ENCODE measurements around the gene POU2AF1. TPM values are rescaled to one million over a fixed set of nuclear protein-coding genes. Genes with fewer than 3 reads are reported as not detected.
"Not testable (repeated sequence)": the region's sequence is repeated elsewhere in the genome, so short reads cannot be mapped to it uniquely, and the experiment has no call there.

Gene POU2AF1
- polyA plus RNA-seq, 4 donors: 0.59 to 1.5 (median 0.92) TPM

DNA sequence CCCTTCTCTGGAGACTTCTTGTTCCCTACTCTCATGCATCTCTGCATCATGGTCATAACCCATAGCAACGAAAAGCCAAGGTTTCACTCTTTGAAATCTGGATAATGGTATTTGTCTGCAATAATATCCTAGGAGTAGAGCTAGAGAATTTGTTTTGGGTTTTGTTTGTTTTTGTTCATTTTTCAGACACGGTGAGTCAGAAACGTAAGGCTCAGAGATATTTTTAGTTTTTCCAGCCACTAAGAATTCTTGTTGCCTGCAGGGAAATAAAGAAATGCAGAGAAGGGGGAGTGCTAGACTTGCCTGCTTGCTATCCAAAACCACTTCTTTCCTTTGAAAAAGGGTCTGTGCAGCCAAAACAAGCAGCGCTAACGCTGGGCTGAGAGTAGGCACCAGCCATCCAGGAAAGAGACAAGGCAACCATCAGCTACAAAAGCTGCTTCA, 54.8 kb downstream of the POU2AF1 start:
- no peak for DNase-seq (ENCODE audit: low read depth in 4 of 4, low spot score in 2 of 4)

- no peak for DNase-seq (ENCODE audit: low read depth in 4 of 4, low spot score in 2 of 4)
Measured at GRCh38 chr11:111322534-111322933, 56.5 kb downstream of the POU2AF1 start.

GRCh38 chr11:111320728-111321568, 58.1 kb downstream of the POU2AF1 start:
- DNase-seq (ENCODE audit: low read depth in 4 of 4, low spot score in 2 of 4): no peak

GRCh38 chr11:111320199-111320598, 58.9 kb downstream of the POU2AF1 start:
- not testable (repeated sequence) for DNase-seq (ENCODE audit: low read depth in 4 of 4, low spot score in 2 of 4)

GRCh38 chr11:111319296-111319695, 59.8 kb downstream of the POU2AF1 start:
- DNase-seq (ENCODE audit: low read depth in 4 of 4, low spot score in 2 of 4): no peak

GRCh38 chr11:111312076-111312475, 67.0 kb downstream of the POU2AF1 start:
- no peak for DNase-seq (ENCODE audit: low read depth in 4 of 4, low spot score in 2 of 4)

DNA sequence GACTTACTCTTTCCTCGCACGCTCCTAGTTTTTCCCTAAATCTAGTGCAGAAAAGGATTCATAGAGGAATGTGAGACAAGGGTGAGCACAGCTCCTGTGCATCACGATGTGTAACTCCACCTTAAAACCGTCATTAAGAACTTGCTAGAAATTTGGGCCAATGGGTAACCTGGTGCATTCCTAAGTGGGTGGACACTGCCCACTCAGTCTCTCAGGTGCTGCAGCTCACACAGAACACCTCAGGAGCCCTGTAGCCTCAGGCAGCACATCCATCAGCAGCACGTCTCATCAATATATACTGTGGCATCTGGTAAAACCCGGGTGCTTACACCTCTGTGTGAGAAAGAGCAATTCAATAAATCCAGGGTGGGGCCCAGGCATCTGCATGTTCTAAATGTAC, 68.4 kb downstream of the POU2AF1 start:
- no peak for DNase-seq (ENCODE audit: low read depth in 4 of 4, low spot score in 2 of 4)

DNA sequence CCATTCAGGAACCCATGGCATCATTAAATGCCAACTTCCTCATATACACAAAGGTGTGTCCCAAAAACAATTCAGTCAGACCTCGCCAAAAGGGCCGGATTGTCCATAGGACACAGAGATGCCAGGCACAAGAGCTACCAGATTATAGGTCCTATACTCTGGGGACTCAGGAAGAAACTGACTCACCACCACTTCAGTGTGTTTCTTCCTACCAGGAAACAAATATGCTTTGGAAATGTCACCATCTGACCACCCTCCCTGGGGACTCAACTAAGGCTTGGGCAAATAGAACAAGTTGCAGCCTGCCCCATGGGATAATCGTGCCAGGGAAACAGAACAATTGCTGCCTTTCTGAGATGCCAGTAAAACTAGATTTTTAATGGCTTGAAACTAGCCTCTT, 69.0 kb downstream of the POU2AF1 start:
- DNase-seq (ENCODE audit: low read depth in 4 of 4, low spot score in 2 of 4): no peak

DNA sequence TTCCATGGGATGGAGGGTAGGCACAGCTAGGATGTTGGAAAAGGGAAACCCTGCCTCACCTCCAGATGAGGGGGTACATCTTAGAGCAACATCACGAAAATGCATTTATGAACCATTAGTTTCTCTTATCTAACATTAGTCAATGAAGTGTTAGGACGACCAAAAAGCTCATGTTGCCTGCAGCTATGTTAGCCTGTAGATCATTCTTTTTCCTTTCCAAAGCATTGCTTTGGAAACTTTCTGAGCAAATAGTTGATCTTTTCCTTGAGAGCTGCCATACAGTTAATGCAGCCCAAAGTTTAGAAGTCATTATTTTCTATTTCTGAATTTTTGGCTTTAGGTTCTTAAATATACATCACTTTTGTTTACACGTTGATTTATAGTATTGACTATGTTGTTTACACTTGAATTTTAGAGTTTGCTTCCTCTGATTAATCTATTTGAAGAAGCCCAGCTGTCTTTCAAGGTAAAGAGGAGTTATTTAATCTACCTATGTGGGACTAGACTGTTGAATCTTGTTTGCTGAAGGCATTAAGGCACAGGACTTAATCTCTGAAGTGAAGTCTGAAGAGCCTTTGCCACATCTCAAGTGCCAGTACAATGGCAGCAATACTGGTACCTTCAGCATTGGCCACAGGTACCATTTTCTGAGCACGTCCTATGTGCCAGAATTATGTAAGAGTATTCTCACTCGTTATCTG, 69.7 kb downstream of the POU2AF1 start:
- DNase-seq (ENCODE audit: low read depth in 4 of 4, low spot score in 2 of 4): no peak

- DNase-seq (ENCODE audit: low read depth in 4 of 4, low spot score in 2 of 4): no peak
Measured at GRCh38 chr11:111308140-111308539, 70.9 kb downstream of the POU2AF1 start.

DNA sequence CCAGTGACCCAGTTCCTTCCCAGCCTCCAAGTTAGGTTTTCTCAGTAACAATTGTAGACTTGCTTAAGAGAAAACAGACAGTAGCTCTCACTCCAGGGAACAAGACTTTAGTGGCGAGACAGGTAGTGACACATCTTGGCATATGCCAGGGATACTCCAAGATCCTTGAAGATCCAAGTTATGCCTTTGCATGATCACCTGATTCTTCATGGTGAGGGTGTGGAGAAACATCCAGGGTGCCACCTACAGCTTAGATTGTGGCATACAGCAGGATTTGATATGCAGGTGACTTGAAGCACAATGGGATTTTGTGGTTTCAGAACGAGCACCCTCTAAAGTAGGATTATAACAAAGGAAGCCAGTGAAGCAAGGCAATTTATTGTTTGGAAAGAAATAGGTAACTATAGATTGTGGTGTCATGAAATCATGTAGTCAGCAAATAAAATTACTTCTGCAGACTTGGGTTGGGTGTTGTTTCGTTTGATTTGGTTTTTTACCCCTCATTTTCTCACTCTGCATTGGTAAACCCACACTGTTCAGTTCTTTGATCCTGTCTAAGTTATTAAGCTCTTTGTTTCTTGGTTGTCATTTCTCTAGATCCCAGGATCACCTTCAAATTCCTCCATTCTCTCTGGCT, 71.5 kb downstream of the POU2AF1 start:
- no peak for DNase-seq (ENCODE audit: low read depth in 4 of 4, low spot score in 2 of 4)

GRCh38 chr11:111306321-111306720, 72.8 kb downstream of the POU2AF1 start:
- DNase-seq (ENCODE audit: low read depth in 4 of 4, low spot score in 2 of 4): no peak

DNA sequence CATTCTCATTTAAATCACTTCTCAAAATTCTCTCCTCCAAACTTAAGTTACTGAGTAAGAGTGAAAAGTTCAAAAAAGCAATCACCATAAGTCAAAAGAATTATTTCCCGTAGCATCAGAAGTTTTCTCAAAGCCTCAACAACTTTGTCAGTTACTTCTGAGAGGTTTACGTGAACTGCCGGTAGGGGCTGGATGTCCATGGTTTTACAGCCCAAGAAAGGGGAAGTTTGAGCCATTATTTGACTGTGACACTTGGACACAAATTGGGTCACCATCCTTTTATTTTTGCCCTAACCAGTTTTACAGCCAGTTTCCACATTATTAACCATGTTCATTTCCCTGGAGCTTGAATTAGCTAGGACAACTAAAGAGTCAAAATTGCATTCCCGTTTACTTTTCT, 73.2 kb downstream of the POU2AF1 start:
- DNase-seq (ENCODE audit: low read depth in 4 of 4, low spot score in 2 of 4): no peak

GRCh38 chr11:111305162-111305802, 73.8 kb downstream of the POU2AF1 start:
- DNase-seq (ENCODE audit: low read depth in 4 of 4, low spot score in 2 of 4): no peak

DNA sequence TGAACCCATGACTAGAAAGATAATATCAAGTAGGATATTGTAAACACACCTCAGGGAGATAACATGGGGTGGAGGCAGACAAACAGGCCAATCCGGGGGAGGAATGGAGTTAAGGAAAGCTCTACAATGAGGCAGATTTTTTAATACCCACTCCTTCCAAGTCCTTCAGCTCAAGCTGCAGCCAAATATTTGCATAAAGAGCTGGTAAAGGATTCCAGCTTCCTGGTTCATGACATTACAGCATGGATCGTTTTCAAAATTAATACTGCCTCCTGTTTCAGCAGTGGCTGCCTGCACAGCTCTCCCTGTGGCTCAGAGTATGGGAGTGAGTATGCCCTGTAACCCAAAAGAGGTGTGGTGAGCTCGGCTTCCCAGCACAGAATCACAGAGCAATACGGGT, 75.6 kb downstream of the POU2AF1 start:
- DNase-seq (ENCODE audit: low read depth in 4 of 4, low spot score in 2 of 4): no peak

- DNase-seq (ENCODE audit: low read depth in 4 of 4, low spot score in 2 of 4): no peak
Measured at GRCh38 chr11:111302298-111302697, 76.8 kb downstream of the POU2AF1 start.

Other genes starting within 250 kb of the POU2AF1 start
- gene POU2AF2, start 133.6 kb downstream of the POU2AF1 start, polyA plus RNA-seq (ENCODE audit: insufficient read length in 4 of 4): not detected
- 1 to 10 TPM; 7.0 to 9.2 (median 7.6) TPM for gene POU2AF3, start 80.7 kb downstream of the POU2AF1 start, polyA plus RNA-seq (ENCODE audit: insufficient read length in 4 of 4)
- not detected for gene BTG4, start 133.1 kb upstream of the POU2AF1 start, polyA plus RNA-seq (ENCODE audit: insufficient read length in 4 of 4)
- gene HOATZ, start 135.5 kb upstream of the POU2AF1 start, polyA plus RNA-seq (ENCODE audit: insufficient read length in 4 of 4): under 1 TPM; 0.17 to 0.34 (median 0.24) TPM
- gene LAYN, start 161.4 kb upstream of the POU2AF1 start, polyA plus RNA-seq (ENCODE audit: insufficient read length in 4 of 4): 1 to 10 TPM; 7.3 to 8.0 (median 7.5) TPM
- gene SIK2, start 223.2 kb upstream of the POU2AF1 start, polyA plus RNA-seq (ENCODE audit: insufficient read length in 4 of 4): 10 to 100 TPM; 18.7 to 24.0 (median 21.3) TPM

Measured in left renal cortex interstitium (tissue), 4 donors.